G401 (cell line): Measurements from ENCODE around the gene UBR1. TPM values are rescaled to one million over a fixed set of nuclear protein-coding genes. Genes with fewer than 3 reads are reported as not detected.

Experiments
- total RNA-seq: library from RNA; depleted of rRNA; stranded (reverse); fragments of >200 nt; shearing (Covaris generic); gene quantifications from 2 replicates; pipeline ENCODE4 v1.2.3, GENCODE V29; 2014; rRNA removed

Gene UBR1
- total RNA-seq, 1 experiment from 2014 or later, result 18.8 TPM

Other genes with a start within 250 kb of the UBR1 start
- gene TTBK2, start 185.3 kb downstream of the UBR1 start, total RNA-seq, result 3.4 and 6.2 TPM in 2 replicates
- gene TMEM62, start 27.5 kb upstream of the UBR1 start, total RNA-seq, result 12.7 and 22.0 TPM in 2 replicates
- gene CCNDBP1, start 79.4 kb upstream of the UBR1 start, total RNA-seq, result 32.1 and 38.9 TPM in 2 replicates
- gene EPB42, start 115.0 kb upstream of the UBR1 start, total RNA-seq, result not detected in 2 replicates
- gene TGM5, start 160.9 kb upstream of the UBR1 start, total RNA-seq, result not detected in 2 replicates
- gene TGM7, start 196.2 kb upstream of the UBR1 start, total RNA-seq, result not detected in 2 replicates
- gene LCMT2, start 224.5 kb upstream of the UBR1 start, total RNA-seq, result not detected in 2 replicates